PC-3 (cell line): ENCODE results near the gene CCSER1.

ENCODE experiments used
- CTCF ChIP-seq: fragments of 300-600 bp; sonication (generic); conservative IDR thresholded peaks from 2 replicates; pipeline ENCODE4 v1.5.1; 2017; ENCODE audit warnings: antibody characterized with exemption, low read depth, mild to moderate bottlenecking, low read length
- EZH2phosphoT487 ChIP-seq: fragments of 300-600 bp; sonication (generic); IDR thresholded peaks from 2 replicates; pipeline ENCODE4 v1.6.1; 2018; ENCODE audit warnings: mild to moderate bottlenecking, antibody characterized with exemption, low read length, borderline replicate concordance

DNA sequence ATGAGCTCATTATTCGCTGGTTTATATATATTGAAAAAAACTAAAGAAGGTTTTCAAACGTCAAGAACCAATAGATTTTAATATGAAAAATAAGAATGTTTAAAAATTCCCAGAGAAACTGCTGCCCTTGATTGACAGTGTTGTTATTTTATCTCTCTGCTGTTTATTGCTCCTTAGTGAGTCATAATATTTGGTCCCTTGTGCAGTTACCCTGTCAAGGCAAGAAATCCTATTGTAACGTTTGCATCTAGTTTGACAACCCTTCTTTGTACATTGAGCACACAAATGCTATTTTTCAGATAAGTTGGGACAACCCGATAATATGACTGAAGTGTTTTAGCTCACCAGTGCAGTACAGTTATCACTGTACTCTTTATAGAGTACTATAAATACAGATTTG is 349.4 kb downstream of the CCSER1 start:
- no peak for TF ChIP-seq CTCF
- no peak for TF ChIP-seq EZH2phosphoT487
